Endothelial cell (in vitro differentiated cells): ENCODE measurements around the gene NR4A3. TPM values are rescaled to one million over a fixed set of nuclear protein-coding genes. Genes with fewer than 3 reads are reported as not detected.
A peak's percentile ranks its signal among the peaks of the same experiment; 100 is the strongest.

Source experiments
- DNase-seq: peaks from one replicate; pipeline ENCODE4 v3.0.0; 2021; ENCODE audit warnings: low spot score
- H3K27ac Mint-ChIP-seq: one replicate; pipeline ENCODE4 v1.8.0; 2021; ENCODE audit warnings: mixed read lengths, inconsistent platforms; ENCODE audit not compliant: unreplicated experiment
- H3K27me3 Mint-ChIP-seq: one replicate; pipeline ENCODE4 v1.8.0; 2021; ENCODE audit warnings: mild to moderate bottlenecking, moderate library complexity, mixed read lengths, inconsistent platforms; ENCODE audit not compliant: unreplicated experiment
- H3K36me3 Mint-ChIP-seq: one replicate; pipeline ENCODE4 v1.8.0; 2021; ENCODE audit warnings: mild to moderate bottlenecking, low read depth, mixed read lengths, inconsistent platforms; ENCODE audit not compliant: unreplicated experiment
- H3K4me1 Mint-ChIP-seq: one replicate; pipeline ENCODE4 v1.8.0; 2021; ENCODE audit warnings: mild to moderate bottlenecking, mixed read lengths, inconsistent platforms; ENCODE audit not compliant: unreplicated experiment
- H3K4me3 Mint-ChIP-seq: one replicate; pipeline ENCODE4 v1.8.0; 2021; ENCODE audit warnings: mild to moderate bottlenecking, mixed read lengths, inconsistent platforms; ENCODE audit not compliant: unreplicated experiment
- H3K9me3 Mint-ChIP-seq: one replicate; pipeline ENCODE4 v1.8.0; 2021; ENCODE audit warnings: mixed read lengths, inconsistent platforms; ENCODE audit not compliant: unreplicated experiment
- total RNA-seq: library from RNA; stranded (reverse); fragmentation: NEBNext Ultra II Directional; extraction: Animal tissue kit (Norgen Biotek cat#: 25700); gene quantifications from one replicate; pipeline ENCODE4 v1.2.1, GENCODE V29; 2021; ENCODE audit not compliant: unreplicated experiment
- TF ChIP-seq, protein P1 (sequence below): fragments of 200-600 bp; sonication (generic); IDR thresholded peaks from one replicate; pipeline ENCODE4 v1.5.0; 2021; ENCODE audit warnings: antibody characterized with exemption; ENCODE audit not compliant: unreplicated experiment

The NR4A3 gene
- total RNA-seq, 1 donor from 2014 or later, result 0.18 TPM

GRCh38 chr9:99823681-99824377 is 2.1 kb downstream of the NR4A3 start:
- TF ChIP-seq, protein P1, sequence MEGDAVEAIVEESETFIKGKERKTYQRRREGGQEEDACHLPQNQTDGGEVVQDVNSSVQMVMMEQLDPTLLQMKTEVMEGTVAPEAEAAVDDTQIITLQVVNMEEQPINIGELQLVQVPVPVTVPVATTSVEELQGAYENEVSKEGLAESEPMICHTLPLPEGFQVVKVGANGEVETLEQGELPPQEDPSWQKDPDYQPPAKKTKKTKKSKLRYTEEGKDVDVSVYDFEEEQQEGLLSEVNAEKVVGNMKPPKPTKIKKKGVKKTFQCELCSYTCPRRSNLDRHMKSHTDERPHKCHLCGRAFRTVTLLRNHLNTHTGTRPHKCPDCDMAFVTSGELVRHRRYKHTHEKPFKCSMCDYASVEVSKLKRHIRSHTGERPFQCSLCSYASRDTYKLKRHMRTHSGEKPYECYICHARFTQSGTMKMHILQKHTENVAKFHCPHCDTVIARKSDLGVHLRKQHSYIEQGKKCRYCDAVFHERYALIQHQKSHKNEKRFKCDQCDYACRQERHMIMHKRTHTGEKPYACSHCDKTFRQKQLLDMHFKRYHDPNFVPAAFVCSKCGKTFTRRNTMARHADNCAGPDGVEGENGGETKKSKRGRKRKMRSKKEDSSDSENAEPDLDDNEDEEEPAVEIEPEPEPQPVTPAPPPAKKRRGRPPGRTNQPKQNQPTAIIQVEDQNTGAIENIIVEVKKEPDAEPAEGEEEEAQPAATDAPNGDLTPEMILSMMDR, result no peak
- Mint-ChIP-seq H3K36me3 (peaks cover 7% of the 10 kb centered on the region), H3K27ac (no peak overlapping the region), H3K4me1 (peaks cover 37% of the 10 kb centered on the region), H3K4me3 (peak overlapping the region; percentile 96), H3K9me3 (no peaks in the 10 kb centered on the region), H3K27me3 (peaks cover 56% of the 10 kb centered on the region)
- peak; percentile 40 for DNase-seq

DNA sequence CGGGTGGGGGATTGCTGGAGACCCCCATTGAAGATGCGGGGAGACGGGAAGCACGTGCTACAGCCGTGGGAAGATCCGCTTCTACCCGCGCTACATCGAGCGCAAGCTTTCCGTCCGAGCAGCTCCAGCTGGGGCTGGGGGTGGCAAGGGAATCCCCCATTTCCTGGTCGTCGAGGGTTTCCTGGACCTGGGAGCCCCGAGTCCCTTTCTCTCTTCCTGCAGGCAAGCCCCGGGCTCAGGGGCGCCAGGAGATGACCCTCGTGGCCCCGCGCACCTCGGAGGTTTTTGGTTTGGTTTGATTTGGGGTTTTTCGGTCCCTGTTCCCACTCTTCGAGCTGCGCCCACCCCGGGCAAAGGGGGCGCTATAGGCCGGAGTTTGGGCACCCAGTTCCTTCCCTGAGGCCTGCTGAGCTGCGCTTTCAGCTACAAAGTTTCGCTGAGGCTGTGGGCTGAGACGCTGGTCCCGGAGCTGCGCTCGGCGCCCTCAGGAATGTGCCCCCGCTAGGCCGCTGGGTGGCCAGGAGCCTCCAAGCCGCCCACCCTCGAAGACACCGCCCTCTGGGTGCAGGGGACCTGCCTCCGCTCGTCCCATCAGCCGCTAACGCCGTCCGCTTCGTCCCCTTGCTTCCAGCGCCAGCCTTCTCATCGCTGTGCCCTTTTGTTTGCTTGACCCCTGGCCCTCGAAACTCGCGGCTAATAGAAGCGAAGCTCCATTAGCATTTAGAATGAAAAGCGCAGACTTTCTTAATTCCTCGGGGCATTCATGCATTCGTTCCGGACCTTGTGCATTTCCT is 2.9 kb downstream of the NR4A3 start:
- TF ChIP-seq, protein P1, result peak; percentile 74
- peaks cover 60% of the 10 kb centered on the region for H3K27me3 Mint-ChIP-seq
- H3K4me1 Mint-ChIP-seq, result peaks cover 33% of the 10 kb centered on the region
- H3K27ac Mint-ChIP-seq, result peak overlapping the region; percentile 48
- DNase-seq, result peak; percentile 71
- peaks cover 7% of the 10 kb centered on the region for H3K36me3 Mint-ChIP-seq
- peak overlapping the region; percentile 78 for H3K4me3 Mint-ChIP-seq
- H3K9me3 Mint-ChIP-seq, result no peaks in the 10 kb centered on the region

- peaks cover 30% of the 10 kb centered on the region for H3K4me1 Mint-ChIP-seq
- peak; percentile 51 for DNase-seq
- H3K36me3 Mint-ChIP-seq, result peaks cover 3% of the 10 kb centered on the region
- TF ChIP-seq, protein P1, result no peak
- peaks cover 58% of the 10 kb centered on the region for H3K27me3 Mint-ChIP-seq
- H3K27ac Mint-ChIP-seq, result no peak overlapping the region
- no peaks in the 10 kb centered on the region for H3K9me3 Mint-ChIP-seq
- H3K4me3 Mint-ChIP-seq, result peak overlapping the region; percentile 78
Observed at GRCh38 chr9:99825172-99826046, 3.7 kb downstream of the NR4A3 start.

DNA sequence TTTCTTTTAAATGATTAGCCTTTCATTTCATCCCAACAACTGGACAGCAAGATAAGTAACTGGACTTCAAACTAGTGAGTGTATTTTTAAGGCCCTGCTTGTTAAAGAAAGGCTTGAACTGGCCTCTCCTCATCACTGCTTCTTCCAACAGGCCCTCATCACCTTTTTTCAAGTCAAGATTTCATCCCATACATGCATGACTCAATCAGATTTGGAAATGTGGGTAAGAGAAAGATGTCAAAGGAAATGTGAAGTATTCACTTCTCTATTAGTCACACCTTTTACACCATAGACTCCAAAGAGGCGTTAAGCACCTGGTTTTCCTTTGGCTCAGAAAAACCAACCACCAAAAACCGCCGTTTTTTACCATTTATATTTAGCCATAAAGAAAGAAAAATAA is 4.9 kb downstream of the NR4A3 start:
- H3K27me3 Mint-ChIP-seq, result peaks cover 53% of the 10 kb centered on the region
- H3K4me3 Mint-ChIP-seq, result no peak overlapping the region
- TF ChIP-seq, protein P1, result no peak
- H3K36me3 Mint-ChIP-seq, result no peaks in the 10 kb centered on the region
- H3K9me3 Mint-ChIP-seq, result no peaks in the 10 kb centered on the region
- H3K27ac Mint-ChIP-seq, result no peak overlapping the region
- no peak for DNase-seq
- peaks cover 22% of the 10 kb centered on the region for H3K4me1 Mint-ChIP-seq
